Colonic mucosa (tissue), 4 donors: ENCODE results near the gene GPR139. TPM values are rescaled to one million over a fixed set of nuclear protein-coding genes. Genes with fewer than 3 reads are reported as not detected.

Experiments
- DNase-seq: peaks from one replicate; pipeline ENCODE4 v3.0.0-alpha.2; 2020
- H3K27ac ChIP-seq: fragments of 200-600 bp; one replicate; pipeline ENCODE4 v1.8.0; 2021
- H3K27me3 ChIP-seq: fragments of 200-600 bp; one replicate; pipeline ENCODE4 v1.8.0; 2021
- H3K36me3 ChIP-seq: fragments of 200-600 bp; one replicate; pipeline ENCODE4 v1.8.0; 2021
- H3K4me1 ChIP-seq: fragments of 200-600 bp; one replicate; pipeline ENCODE4 v1.8.0; 2021; ENCODE audit warnings: mild to moderate bottlenecking
- H3K4me3 ChIP-seq: fragments of 200-600 bp; one replicate; pipeline ENCODE4 v1.8.0; 2021
- H3K9ac ChIP-seq, 2 donors: one replicate each; pipeline ENCODE4 v1.7.0; 2013; ENCODE audit warnings: control low read depth in 2 of 2, low read depth in 2 of 2, low read length in 2 of 2
- H3K9me3 ChIP-seq: fragments of 200-600 bp; one replicate; pipeline ENCODE4 v1.8.0; 2021
- CTCF ChIP-seq: fragments of 200-600 bp; IDR thresholded peaks from one replicate; pipeline ENCODE4 v1.8.0; 2022; ENCODE audit warnings: antibody characterized with exemption, mild to moderate bottlenecking
- intact Hi-C: fragments of 100-400 bp; cut with DNase I; formaldehyde crosslinking; loops from one replicate; pipeline ENCODE4 v1.14.1; 2022
- total RNA-seq, 2 donors: library from RNA; stranded (reverse); fragmentation: NEBNext Ultra II Directional in 1 of 2; extraction: Animal tissue kit (Norgen Biotek cat#: 25700) in 1 of 2; gene quantifications; one replicate each; pipeline ENCODE4 v1.2.1, GENCODE V29; 2021
- donor health status: healthy.
- donor health status: DM: no; HTN: no; CAD: no.
- donor health status: DM: no; HTN: no; CAD: no.

The GPR139 gene
- total RNA-seq, 2 donors from 2014 or later = not detected

- intact Hi-C loops = no loop called here
- H3K9me3 ChIP-seq = no peaks in the 10 kb centered on the region
- DNase-seq = peak; percentile 54
- TF ChIP-seq CTCF = no peak
- H3K27me3 ChIP-seq = no peaks in the 10 kb centered on the region
- no peak overlapping the region for H3K4me3 ChIP-seq
- H3K27ac ChIP-seq = no peak overlapping the region
- no peaks in the 10 kb centered on the region for H3K36me3 ChIP-seq
- no peak overlapping the region for H3K9ac ChIP-seq
- no peaks in the 10 kb centered on the region for H3K4me1 ChIP-seq
These were observed 71.6 kb downstream of the GPR139 start for GRCh38 chr16:20001856-20002707.

GRCh38 chr16:19997734-19998133, 76.0 kb downstream of the GPR139 start:
- Histone ChIP-seq H3K36me3 (no peaks in the 10 kb centered on the region), H3K9ac (no peak overlapping the region), H3K4me3 (no peak overlapping the region), H3K27me3 (no peaks in the 10 kb centered on the region), H3K4me1 (no peaks in the 10 kb centered on the region), H3K27ac (no peak overlapping the region), H3K9me3 (no peaks in the 10 kb centered on the region)
- intact Hi-C loops = no loop called here
- DNase-seq = no peak
- no peak for TF ChIP-seq CTCF

- Histone ChIP-seq H3K4me1 (no peaks in the 10 kb centered on the region), H3K36me3 (no peaks in the 10 kb centered on the region), H3K27me3 (no peaks in the 10 kb centered on the region), H3K9ac (no peak overlapping the region), H3K27ac (no peak overlapping the region), H3K4me3 (no peak overlapping the region), H3K9me3 (no peaks in the 10 kb centered on the region)
- intact Hi-C loops = no loop called here
- DNase-seq = no peak
- no peak for TF ChIP-seq CTCF
These were observed 76.4 kb downstream of the GPR139 start for GRCh38 chr16:19997264-19997663.

GRCh38 chr16:19994466-19995170, 79.1 kb downstream of the GPR139 start:
- intact Hi-C loops = no loop called here
- no peaks in the 10 kb centered on the region for H3K27me3 ChIP-seq
- no peaks in the 10 kb centered on the region for H3K36me3 ChIP-seq
- H3K9me3 ChIP-seq = no peaks in the 10 kb centered on the region
- no peak overlapping the region for H3K9ac ChIP-seq
- no peak for TF ChIP-seq CTCF
- no peak for DNase-seq
- no peak overlapping the region for H3K4me3 ChIP-seq
- no peaks in the 10 kb centered on the region for H3K4me1 ChIP-seq
- H3K27ac ChIP-seq = no peak overlapping the region

GRCh38 chr16:19991614-19992013, 82.1 kb downstream of the GPR139 start:
- Histone ChIP-seq H3K9me3 (no peaks in the 10 kb centered on the region), H3K4me3 (no peak overlapping the region), H3K36me3 (no peaks in the 10 kb centered on the region), H3K27ac (no peak overlapping the region), H3K27me3 (no peaks in the 10 kb centered on the region), H3K9ac (no peak overlapping the region), H3K4me1 (no peaks in the 10 kb centered on the region)
- intact Hi-C loops = no loop called here
- no peak for TF ChIP-seq CTCF
- no peak for DNase-seq
